HG03108 (cell line): ENCODE data around the gene STX8.
"Not testable (repeated sequence)": the region's sequence is repeated elsewhere in the genome, so short reads cannot be mapped to it uniquely, and the experiment has no call there.

Experiments
- ATAC-seq: cut with Tn5 transposase; IDR thresholded peaks from one replicate; pipeline ENCODE4 v1.9.1; 2021; ENCODE audit warnings: moderate library complexity; ENCODE audit not compliant: unreplicated experiment

The STX8 gene

DNA sequence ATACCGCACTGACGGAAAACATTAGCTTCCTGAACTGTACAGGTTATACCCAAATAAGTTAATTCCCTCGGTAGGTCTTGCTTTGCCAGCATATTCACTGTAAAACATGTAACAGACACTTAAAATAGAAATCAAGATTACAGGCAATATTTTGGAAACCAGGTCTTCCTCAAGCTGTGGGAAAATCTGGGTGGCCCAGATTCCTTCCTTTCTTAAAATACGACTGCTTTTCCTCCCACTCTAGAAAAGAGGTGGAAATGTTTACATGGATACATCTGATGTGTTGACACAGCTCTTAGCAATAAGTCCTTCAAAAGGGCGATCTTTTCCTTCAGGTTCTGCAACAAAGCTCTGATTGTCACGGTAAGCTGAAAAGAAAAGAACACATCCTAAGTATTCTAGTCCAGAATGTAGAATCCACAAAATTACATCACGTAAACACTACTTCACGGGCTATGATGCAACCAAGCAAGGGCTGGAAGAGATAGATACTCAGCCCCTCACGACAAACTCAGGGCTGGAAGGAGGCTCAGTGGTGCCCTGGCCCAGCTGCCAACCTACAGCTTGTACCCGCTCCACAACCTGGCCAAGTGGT is 18.4 kb downstream of the STX8 start:
- no peak for ATAC-seq

DNA sequence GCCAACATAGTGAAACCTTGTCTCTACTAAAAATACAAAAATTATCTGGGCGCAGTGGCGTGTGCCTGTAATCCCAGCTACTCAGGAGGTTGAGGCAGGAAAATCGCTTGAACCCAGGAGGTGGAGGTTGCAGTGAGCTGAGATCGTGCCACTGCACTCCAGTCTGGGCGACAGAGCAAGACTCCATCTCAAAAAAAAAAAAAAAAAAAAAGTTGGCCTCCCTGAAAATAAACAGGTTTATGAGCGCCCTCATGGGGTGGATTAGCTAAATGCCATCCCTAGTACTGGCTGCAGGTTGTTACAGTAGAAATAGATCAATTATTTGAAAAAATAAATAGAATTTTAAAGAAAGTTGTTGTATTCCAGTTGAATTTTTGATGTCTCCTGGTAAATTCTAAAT is 20.9 kb downstream of the STX8 start:
- ATAC-seq = not testable (repeated sequence)

DNA sequence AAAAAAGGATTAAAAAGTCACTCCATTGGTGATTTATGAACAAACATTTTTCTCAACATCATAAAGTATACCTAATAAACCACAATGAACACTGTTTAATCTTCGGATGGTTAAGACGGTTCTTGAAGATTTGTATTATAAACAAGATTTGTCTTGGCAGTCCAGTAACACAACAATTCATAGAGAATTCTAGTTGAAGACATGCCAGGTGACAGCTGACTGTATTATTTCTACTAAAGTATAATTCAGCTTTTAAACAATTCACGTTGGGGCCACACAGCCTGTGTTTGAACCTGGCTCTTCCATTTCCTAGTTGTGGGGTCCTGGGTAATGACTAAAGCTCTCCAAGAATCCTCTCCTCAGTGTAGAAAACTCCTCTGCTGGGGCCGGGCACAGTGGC is 22.0 kb downstream of the STX8 start:
- no peak for ATAC-seq

DNA sequence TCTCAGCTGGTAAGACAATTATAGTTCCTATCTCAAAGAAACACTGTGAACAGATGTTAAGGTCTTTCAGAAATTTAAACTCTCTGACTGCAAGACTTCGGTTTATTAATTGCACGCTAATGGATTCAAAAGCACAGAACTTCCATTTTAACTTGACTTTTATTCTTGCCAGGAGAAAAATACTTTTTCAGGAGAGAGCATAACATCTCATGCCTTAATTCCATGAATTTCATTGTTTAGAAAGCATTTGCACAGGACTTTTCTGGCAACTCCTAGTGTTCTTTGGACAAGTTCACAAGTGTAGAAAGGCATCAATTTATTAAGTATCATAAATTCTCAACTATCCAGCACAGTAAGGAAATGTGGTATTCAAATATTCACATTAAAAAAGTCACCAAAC is 22.4 kb downstream of the STX8 start:
- no peak for ATAC-seq

DNA sequence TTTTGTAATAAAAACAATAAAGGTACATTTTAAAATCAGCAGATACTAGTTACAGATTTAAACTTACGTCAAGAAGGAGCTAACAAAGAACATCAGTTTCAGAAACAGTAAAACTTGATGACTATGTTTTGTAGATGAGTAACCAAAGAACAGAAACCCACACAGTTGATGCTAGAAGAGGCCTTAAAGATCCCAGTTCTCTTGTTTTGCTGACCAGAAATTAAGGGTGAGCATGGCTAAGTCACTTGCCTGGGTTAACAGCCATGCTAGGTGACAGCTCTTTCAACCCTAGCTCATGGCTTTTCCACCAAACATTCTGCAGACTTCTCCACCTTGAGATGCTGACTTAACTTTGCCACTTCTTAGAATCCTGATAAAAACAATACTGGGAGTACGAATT is 26.4 kb downstream of the STX8 start:
- ATAC-seq = no peak

DNA sequence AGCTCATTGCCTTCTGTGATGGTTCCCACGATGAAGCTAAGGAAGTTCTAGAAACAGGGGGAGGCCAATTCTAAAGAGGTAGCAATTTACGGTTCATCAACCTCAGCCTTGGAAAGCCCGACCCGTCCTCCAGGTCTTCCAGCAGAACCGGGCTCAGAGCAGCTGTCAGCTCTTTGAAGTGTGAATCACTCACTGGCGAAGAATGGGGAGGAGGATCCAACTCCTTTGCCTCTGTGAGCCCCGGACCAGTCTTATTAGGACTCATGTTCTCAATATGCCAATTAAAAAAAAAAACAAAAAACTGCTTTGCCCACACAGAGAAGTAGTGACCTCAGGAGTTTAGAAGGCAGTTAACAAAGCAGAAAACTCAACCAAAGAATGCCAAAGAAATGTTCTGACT is 31.4 kb downstream of the STX8 start:
- ATAC-seq = no peak

DNA sequence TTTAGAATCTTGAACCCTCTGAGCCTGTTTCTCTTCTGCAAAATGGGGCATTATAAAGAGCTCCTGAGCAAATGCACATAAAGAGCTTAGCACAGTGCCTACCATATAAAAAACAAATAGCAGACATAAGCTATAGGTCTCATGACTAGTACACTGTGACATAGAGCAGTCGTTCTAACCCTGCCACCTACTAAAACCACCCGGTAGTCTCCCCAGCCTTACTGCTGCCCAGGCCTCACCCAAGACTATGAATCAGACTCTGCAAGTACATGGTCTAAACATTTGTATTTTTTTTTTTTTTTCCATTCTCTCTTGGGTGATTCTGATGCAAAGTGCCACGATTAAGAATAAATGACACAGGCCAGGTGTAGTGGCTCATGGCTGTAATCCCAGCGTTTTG is 33.9 kb downstream of the STX8 start:
- no peak for ATAC-seq

DNA sequence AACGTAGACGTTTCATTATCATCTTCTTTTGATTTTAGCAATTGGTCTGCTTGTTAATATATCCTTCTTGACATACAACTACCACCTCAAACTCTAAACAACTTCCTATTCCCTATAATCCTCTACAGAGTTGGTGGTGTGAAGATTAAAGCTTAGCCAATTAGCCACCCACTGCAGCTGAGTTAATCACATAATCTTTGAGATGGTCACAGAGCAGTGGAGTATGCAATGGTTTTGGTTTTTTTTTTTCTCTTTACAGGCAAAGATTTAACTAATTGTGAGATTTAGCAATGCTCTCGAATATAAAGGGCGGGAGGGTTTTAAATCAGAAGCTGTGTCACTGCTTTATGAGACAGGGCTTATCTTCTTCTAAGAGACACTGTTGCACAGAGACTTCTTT is 37.0 kb downstream of the STX8 start:
- ATAC-seq = no peak

DNA sequence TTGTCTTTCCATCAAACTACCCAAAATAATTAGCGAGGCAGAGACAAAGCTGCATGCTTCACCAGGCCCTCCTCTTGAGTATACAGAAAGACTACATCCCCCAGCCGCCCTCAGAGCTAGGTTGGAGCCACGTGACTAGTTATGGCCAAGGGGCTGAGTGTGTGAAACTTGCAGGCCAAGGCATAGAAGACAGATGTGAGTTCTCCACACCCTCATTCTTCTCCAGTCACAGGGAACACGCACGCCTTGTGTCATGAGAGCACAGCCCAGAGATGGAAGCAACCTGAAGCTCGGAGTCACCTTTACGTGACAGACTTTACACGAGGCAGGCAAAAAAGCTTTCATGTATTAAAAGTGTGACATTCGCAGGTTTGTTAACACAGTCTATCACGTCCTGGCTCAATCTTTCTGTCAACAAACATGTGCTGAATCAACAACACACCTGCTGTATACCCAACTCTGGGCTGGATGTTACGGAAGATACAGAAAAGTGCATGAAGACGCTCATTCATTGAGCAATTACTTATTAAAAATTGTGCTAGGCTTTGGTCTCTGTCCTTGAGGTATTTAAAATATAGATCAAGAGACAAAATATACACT is 38.3 kb downstream of the STX8 start:
- no peak for ATAC-seq

DNA sequence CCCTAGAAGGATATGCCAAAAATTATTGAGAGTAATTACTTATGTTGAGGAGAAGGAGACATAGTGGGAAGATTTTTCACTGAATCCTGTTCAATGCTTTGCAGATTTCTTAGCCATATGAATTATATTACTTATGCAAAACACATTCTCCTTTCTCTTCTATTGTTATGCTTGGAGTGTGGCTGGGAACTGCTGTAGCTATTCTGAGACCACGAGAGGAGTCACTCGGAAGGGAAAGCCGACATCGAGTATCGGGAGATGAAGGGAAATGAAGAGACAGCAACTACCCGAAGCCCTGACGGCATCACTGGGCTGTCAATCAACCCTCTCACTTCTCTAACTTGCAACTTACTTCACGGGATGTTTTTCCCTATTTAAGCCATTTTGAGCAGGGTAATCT is 39.6 kb downstream of the STX8 start:
- no peak for ATAC-seq

DNA sequence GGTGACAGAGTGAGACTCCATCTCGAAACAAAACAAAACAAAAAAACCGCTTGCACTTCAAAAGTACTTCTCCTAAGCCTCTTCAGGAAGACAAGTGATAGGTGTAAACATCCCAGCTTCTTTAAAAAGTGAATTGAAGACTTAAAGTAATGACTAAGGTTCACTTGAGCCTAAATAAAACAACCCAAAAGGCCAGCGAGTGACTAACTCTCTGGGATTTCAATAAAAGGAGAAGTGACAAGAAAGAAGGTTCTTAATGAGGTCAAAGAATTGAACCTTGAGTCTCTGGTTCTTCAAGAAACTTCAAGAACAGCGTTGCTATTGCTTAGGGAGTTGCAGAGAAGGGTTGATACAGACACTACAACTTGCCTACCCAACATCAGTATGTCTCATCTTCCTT is 42.2 kb downstream of the STX8 start:
- ATAC-seq = no peak

DNA sequence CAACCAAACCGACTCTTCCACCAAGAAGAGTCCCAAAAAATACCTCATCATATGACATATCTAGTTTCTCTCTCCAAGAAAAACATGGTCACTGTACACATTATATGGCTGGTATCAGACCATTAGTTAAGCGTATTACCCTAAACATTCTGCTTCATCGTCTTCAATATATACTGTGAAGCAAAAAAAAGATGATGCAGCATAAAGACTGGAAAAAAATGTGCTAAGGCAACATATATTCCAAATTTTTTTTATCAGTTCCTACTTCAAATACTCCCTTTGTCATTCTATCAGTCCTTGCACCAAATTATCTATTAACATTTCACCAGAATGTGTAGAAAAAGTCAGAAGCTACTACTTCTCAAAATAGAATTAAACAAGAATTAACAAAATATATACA is 42.9 kb downstream of the STX8 start:
- no peak for ATAC-seq

DNA sequence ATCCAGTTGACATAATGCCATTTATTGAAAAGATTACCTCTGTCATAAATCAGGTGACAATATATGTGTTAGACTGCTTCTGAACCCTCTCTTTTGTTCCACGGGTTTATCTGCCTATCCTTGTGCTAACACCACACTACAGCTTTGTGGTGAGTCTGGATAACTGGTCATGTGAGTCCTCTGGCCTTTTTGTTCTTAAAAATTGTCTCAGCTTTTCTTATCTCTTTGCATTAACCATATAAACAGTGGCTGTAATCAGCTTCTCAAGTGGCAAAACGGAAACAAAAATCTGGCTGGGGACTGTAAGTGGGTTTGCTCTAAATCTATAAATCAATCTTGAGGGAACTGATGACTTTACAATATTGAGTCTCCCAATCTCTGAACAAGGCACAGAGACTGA is 44.6 kb downstream of the STX8 start:
- no peak for ATAC-seq

DNA sequence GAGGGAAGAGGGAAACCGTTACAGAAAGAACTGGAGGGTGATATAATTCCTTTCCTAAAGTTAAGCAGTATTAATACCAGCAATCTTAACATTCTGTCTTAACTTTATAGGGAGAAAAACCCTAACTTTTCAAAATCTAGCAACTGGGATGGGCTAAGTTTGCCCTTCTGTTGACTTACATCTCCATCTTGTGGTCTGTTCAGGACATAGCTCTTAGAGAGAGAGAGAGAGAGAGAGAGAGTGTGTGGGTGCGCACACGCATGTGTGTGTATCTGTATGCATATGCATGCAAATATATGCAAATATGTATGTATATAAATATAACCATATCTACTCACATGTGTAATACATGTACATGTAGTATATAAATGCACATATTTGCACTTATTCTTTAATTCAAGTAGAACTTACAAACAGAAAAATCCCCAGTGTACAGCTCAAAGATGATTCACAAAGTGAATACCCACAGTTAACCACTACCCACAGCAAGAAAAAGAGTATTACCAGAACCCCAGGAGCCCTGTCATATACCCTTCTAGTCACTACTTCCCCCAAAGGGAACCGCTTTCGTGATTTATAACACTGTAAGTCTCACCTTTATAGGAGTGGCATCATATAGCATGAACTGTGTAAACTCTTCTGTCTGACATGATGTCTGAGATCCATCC is 46.5 kb downstream of the STX8 start:
- no peak for ATAC-seq

DNA sequence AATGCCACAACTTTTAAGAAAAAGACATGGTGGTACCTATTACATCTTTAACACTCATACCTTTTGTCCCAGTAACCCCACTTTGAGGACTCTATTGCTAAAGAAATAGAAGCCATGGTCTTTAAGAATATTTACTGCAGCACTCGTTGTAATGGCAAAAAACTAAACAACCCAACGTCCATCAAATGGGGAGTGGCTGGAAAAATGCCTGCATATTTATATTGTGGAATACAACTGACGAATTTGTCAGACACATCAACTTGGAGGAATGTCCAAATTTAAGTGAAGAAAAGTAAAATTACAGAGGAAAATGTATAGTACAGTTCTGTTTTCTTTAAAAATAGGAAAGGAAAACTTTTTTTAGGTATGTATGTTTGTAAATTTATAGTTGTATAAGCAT is 47.8 kb downstream of the STX8 start:
- ATAC-seq = no peak

DNA sequence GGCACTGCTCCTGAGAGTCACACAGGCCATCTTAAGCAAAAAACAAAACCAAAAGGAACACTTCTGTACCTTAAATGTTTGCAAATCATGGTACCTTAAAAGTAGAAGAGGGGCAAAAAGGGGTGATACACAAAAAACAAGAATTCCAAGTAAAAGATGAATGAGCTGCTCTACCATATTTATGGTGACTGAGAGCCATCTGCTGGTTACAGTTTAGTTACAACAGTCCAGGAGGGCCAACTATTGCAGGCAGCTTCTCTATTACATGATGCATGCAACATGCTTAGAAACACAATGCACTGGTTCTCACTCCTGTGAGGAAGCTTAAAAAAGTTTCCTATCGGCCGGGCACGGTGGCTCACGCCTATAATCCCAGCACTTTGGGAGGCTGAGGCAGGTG is 53.5 kb downstream of the STX8 start:
- ATAC-seq = no peak

DNA sequence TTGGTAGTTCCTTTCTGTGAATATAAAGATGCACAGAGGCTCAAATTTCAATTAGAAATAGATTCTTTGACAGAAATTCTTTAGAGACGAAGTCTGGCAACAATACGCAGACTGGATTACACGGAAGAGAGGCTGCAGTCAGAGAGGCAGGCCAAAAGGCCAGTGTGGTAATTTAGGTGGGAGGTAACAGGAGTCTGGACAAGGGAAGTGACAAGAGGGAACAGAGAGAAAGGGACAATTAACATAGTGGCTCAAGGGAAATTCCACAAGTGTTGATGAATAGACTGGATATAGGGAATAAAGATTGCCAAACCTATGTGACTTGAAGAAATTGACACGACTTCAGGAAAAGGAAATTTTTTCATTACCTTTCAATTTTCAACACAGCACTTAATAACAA is 54.6 kb downstream of the STX8 start:
- ATAC-seq = no peak

DNA sequence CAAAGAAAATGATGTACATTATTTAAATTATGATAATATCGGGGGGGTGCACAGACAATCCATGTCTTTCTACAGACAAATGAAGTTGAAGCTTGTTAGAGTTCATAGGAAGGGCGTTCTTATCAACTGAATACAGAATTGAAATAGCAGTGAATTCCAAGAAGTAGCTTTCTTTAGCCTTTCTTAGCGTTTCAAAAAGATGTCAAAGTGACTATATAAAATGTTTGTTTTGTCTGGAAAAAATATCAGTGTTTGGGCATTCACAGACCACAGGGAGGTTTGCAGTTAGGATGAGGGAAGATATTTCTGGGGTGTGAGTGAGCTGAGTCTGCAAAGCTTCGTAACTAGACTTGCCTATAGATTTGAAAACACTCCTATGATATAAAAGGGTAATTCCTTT is 55.0 kb downstream of the STX8 start:
- no peak for ATAC-seq

DNA sequence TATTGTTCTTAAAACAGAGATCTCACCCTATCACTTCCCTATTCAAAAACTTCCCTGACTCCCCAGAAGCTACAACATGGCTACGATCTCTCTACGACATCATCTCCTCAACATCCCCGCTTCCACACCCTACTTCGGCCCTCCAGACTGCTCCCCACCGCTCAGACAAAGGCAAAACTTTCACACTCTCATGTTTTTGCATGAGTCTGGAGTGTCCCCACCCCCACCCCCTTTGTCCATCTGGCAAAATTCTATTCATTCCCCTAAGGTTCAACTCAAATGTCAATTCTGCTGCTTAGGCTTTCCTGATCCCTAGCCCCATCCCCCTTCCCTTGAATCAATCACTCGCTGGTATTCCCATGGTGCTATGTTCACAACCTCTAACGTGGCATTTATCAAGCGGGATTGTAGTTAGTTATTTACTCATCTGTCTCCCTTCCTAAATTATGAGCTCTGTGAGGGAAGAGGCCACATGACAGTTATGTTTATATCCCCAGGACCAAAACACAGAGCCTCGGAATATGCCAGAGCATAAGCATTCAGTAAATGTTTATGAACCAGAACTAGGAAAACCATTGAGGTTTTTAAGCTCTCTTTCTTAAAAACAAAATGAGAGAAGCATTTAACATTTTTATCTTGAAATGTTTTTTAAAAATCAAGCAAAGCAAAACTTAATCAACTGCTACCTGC is 55.9 kb downstream of the STX8 start:
- no peak for ATAC-seq

DNA sequence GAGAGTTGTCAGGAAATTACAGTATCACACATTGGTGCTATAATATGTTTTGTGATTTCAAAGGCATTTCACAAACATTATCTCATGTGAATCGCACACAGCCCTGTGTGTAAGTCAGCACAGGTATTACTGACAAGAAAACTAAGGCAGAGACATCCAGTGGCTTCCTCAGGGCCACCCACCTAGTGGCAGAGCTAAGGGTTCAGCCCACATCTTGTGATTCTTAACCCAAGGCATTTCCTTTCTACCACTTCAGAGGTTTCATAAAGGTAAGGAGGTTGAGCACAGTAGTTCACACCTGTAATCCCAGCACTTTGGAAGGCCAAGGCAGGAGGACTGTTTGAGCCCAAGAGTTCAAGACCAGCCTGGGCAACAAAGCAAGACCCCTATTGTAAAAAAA is 58.2 kb downstream of the STX8 start:
- ATAC-seq = no peak

DNA sequence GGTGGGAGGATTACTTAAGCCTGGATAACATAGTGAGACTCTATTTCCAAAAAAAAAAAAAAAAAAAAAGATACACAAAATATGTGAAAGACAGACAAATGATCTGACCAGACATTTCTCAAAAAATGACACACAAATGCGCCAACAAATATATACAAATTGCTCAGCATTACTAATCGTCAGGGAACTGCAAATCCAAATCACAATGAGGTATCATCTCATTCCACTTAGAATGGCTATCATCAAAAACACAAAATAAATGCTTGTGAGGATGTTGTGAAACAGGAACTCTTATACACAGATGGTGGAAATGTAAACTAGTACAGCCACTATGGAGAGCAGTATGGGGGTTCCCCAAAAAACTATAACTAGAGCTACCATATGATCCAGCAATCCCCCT is 62.4 kb downstream of the STX8 start:
- no peak for ATAC-seq
